ENCODE measurements around the gene TYSND1. TPM values are rescaled to one million over a fixed set of nuclear protein-coding genes. Genes with fewer than 3 reads are reported as not detected.

The TYSND1 gene, protein sequence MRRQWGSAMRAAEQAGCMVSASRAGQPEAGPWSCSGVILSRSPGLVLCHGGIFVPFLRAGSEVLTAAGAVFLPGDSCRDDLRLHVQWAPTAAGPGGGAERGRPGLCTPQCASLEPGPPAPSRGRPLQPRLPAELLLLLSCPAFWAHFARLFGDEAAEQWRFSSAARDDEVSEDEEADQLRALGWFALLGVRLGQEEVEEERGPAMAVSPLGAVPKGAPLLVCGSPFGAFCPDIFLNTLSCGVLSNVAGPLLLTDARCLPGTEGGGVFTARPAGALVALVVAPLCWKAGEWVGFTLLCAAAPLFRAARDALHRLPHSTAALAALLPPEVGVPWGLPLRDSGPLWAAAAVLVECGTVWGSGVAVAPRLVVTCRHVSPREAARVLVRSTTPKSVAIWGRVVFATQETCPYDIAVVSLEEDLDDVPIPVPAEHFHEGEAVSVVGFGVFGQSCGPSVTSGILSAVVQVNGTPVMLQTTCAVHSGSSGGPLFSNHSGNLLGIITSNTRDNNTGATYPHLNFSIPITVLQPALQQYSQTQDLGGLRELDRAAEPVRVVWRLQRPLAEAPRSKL
- total RNA-seq (13.8 TPM), polyA plus RNA-seq (ENCODE audit: insufficient read depth, low read depth, low replicate concordance) (12.9 TPM)
- long read RNA-seq, donor 1, transcript TYSND1-201 (4 exons, 3,644 nt), result major isoform, 5 of 7 reads
- long read RNA-seq, donor 1, partial matches to known transcripts, result 0 of 7 reads
- long read RNA-seq, donor 1, other reads (novel, unspliced or antisense), result 0 of 7 reads
- long read RNA-seq, donor 2, partial matches to known transcripts, result 0 of 8 reads
- long read RNA-seq, donor 2, other reads (novel, unspliced or antisense), result 0 of 8 reads
- long read RNA-seq, donor 3, partial matches to known transcripts, result 0 of 6 reads
- long read RNA-seq, donor 3, other reads (novel, unspliced or antisense), result 0 of 6 reads
- long read RNA-seq, donor 4, transcript TYSND1-201 (4 exons, 3,644 nt), result major isoform, 10 of 12 reads
- long read RNA-seq, donor 4, partial matches to known transcripts, result 0 of 12 reads
- long read RNA-seq, donor 4, other reads (novel, unspliced or antisense), result 0 of 12 reads
- long read RNA-seq, donor 5, result 0 reads
- long read RNA-seq, donor 6, transcript TYSND1-201 (4 exons, 3,644 nt), result major isoform, 5 of 5 reads
- long read RNA-seq, donor 6, partial matches to known transcripts, result 0 of 5 reads
- long read RNA-seq, donor 6, other reads (novel, unspliced or antisense), result 0 of 5 reads
- long read RNA-seq, donor 7, transcript TYSND1-201 (4 exons, 3,644 nt), result major isoform, 21 of 45 reads
- long read RNA-seq, donor 7, partial matches to known transcripts, result 7 of 45 reads
- long read RNA-seq, donor 7, other reads (novel, unspliced or antisense), result 11 of 45 reads
- long read RNA-seq, donor 8, partial matches to known transcripts, result 10 of 16 reads
- long read RNA-seq, donor 8, other reads (novel, unspliced or antisense), result 0 of 16 reads
- long read RNA-seq, donor 9, partial matches to known transcripts, result 0 of 2 reads
- long read RNA-seq, donor 9, other reads (novel, unspliced or antisense), result 0 of 2 reads
- long read RNA-seq, donor 10, partial matches to known transcripts, result 0 of 6 reads
- long read RNA-seq, donor 10, other reads (novel, unspliced or antisense), result 0 of 6 reads

DNA sequence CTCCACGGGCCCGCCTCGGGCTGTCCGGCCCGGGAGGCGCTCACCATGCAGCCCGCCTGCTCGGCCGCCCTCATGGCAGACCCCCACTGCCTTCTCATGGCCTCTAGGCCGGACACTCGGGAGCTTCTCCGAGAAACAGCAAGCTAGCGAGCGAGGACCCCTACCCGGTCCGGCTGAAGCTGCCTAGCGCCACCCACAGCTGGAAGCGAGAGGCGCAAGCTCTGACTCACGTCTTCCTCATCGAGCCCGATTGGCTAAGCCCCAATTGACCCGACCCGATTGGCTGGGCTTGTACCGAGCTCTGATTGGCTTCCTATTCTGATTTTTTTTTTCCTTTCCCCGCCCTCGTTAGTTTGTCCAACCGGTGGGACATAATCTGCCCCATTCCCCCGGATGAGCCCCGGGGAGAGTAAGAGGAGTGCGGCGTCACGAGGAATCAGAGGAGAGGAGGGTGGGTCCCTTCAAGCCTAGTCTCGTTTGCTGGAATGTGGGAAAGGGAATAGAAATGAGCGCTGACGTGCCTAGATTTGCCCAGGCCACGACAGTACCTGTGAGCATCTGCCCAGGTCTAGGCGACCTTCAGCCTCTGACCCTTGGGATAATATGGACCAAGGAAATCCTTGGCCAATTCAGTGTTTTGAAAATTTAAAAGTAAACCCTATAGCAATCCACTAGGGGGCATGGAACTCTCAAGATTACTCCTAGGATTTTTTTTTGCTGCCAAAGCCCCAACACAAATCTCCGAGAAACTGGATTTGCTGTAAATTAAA, at the start of gene TYSND1:
Gene TYSND1 (minus strand): TSS at position 212 of the 770 bp plus-strand sequence. CDS start 114 bp downstream, at position 98.
- peak; percentile 95 for FAIRE-seq
- TF ChIP-seq, protein P1, sequence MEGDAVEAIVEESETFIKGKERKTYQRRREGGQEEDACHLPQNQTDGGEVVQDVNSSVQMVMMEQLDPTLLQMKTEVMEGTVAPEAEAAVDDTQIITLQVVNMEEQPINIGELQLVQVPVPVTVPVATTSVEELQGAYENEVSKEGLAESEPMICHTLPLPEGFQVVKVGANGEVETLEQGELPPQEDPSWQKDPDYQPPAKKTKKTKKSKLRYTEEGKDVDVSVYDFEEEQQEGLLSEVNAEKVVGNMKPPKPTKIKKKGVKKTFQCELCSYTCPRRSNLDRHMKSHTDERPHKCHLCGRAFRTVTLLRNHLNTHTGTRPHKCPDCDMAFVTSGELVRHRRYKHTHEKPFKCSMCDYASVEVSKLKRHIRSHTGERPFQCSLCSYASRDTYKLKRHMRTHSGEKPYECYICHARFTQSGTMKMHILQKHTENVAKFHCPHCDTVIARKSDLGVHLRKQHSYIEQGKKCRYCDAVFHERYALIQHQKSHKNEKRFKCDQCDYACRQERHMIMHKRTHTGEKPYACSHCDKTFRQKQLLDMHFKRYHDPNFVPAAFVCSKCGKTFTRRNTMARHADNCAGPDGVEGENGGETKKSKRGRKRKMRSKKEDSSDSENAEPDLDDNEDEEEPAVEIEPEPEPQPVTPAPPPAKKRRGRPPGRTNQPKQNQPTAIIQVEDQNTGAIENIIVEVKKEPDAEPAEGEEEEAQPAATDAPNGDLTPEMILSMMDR (IDR thresholded peaks at IDR 0.05; ENCODE audit: borderline replicate concordance, extremely low read depth, insufficient read depth), result peak; percentile 81
- H3K4me3 ChIP-seq (ENCODE audit: low read length in 3 of 3), result peak within 1 kb of the TSS; percentile 68 to 82 (median 74)
- H3K27ac ChIP-seq (ENCODE audit: low read depth in 2 of 2, low read length in 2 of 2), result peak within 1 kb of the TSS; percentile 91 to 94
- intact Hi-C loops (cut with DNase I), result no loop called here
- H3K9me3 ChIP-seq (ENCODE audit: control insufficient read depth in 2 of 3, insufficient read depth in 1 of 3, low read length in 3 of 3), result no peaks in the 10 kb centered on the region
- peaks cover 0 to 9% (median 5%) of the 10 kb centered on the region in 3 donors for H3K4me1 ChIP-seq (ENCODE audit: control insufficient read depth in 2 of 3, insufficient read depth in 2 of 3, low read depth in 1 of 3, low read length in 3 of 3)
- H3K36me3 ChIP-seq (ENCODE audit: control insufficient read depth in 2 of 3, insufficient read depth in 3 of 3, low read length in 3 of 3), result peaks cover 0 to 19% (median 8%) of the 10 kb centered on the region in 3 donors
- peak within 1 kb of the TSS; percentile 48 to 80 (median 61) for H3K9ac ChIP-seq (ENCODE audit: low read length in 3 of 3)
- DNase-seq, result peak; percentile 99
- no peaks in the 10 kb centered on the region for H3K27me3 ChIP-seq (ENCODE audit: control insufficient read depth, insufficient read depth, low read length)

DNA sequence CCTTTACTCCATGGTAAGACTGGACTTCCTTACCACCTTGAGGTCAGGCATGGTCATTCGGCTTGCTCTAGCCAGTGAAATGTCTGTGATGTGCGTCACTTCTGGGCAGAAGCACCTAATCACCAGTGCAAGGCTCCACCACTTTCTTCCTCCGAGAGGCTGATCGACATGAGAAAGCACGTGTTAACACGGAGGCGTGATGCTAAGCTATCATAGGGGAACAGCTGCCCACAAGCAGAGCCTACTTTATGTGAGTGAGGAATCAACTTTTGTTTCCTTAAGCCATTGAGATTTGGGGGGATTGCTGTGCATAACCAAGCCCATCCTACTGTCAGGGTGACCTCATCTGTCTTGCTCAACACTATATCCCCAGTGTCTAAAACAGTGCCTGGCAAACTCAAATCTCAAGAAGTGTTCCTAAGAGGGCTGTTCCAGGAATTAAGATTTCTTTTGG, 46.9 kb upstream of the TYSND1 start:
- intact Hi-C loops (cut with DNase I), result no loop called here
- no peaks in the 10 kb centered on the region for H3K9me3 ChIP-seq (ENCODE audit: control insufficient read depth in 2 of 3, insufficient read depth in 1 of 3, low read length in 3 of 3)
- H3K9ac ChIP-seq (ENCODE audit: low read length in 3 of 3), result no peak overlapping the region
- no peak overlapping the region for H3K27ac ChIP-seq (ENCODE audit: low read depth in 2 of 2, low read length in 2 of 2)
- DNase-seq, result no peak
- TF ChIP-seq, protein P1 (IDR thresholded peaks at IDR 0.05; ENCODE audit: borderline replicate concordance, extremely low read depth, insufficient read depth), result no peak
- no peak for FAIRE-seq
- peaks cover 0 to 8% (median 3%) of the 10 kb centered on the region in 3 donors for H3K4me1 ChIP-seq (ENCODE audit: control insufficient read depth in 2 of 3, insufficient read depth in 2 of 3, low read depth in 1 of 3, low read length in 3 of 3)
- no peaks in the 10 kb centered on the region for H3K36me3 ChIP-seq (ENCODE audit: control insufficient read depth in 2 of 3, insufficient read depth in 3 of 3, low read length in 3 of 3)
- no peaks in the 10 kb centered on the region for H3K27me3 ChIP-seq (ENCODE audit: control insufficient read depth, insufficient read depth, low read length)
- no peak overlapping the region for H3K4me3 ChIP-seq (ENCODE audit: low read length in 3 of 3)
